ENCODE data around the gene IAH1.

Gene IAH1

GRCh38 chr2:9474361-9475057 lies at the start of gene IAH1:
IAH1 (plus strand) TSS chr2:9474551; CDS start chr2:9474567, 16 bp downstream.
- H3K36me3 Mint-ChIP-seq (ENCODE audit: insufficient read depth): peaks cover 9% of the 10 kb centered on the region
- peak within 1 kb of the TSS; percentile 64 for H3K27ac Mint-ChIP-seq (ENCODE audit: low read depth)
- peak; percentile 80 for ATAC-seq (replicated peaks; ENCODE audit: extremely low read depth, poor library complexity, severe bottlenecking)
- H3K4me1 Mint-ChIP-seq: peaks cover 41% of the 10 kb centered on the region
- no peaks in the 10 kb centered on the region for H3K9me3 Mint-ChIP-seq
- no peaks in the 10 kb centered on the region for H3K27me3 Mint-ChIP-seq
- H3K4me3 Mint-ChIP-seq: peak within 1 kb of the TSS; percentile 78
- DNase-seq (ENCODE audit: low spot score in 2 of 2): peak; percentile 51 to 54

GRCh38 chr2:9428965-9429577 lies 45.3 kb upstream of the IAH1 start:
- Mint-ChIP-seq H3K9me3 (no peaks in the 10 kb centered on the region), H3K27me3 (no peaks in the 10 kb centered on the region), H3K27ac (ENCODE audit: low read depth) (no peak overlapping the region), H3K36me3 (ENCODE audit: insufficient read depth) (peaks cover 35% of the 10 kb centered on the region), H3K4me3 (no peak overlapping the region), H3K4me1 (no peaks in the 10 kb centered on the region)
- DNase-seq (ENCODE audit: low spot score in 2 of 2) (no peak), ATAC-seq (replicated peaks; ENCODE audit: extremely low read depth, poor library complexity, severe bottlenecking) (no peak)

GRCh38 chr2:9430316-9431293 lies 43.7 kb upstream of the IAH1 start:
- no peak for ATAC-seq (replicated peaks; ENCODE audit: extremely low read depth, poor library complexity, severe bottlenecking)
- DNase-seq (ENCODE audit: low spot score in 2 of 2): no peak
- Mint-ChIP-seq H3K27ac (ENCODE audit: low read depth) (no peak overlapping the region), H3K4me1 (no peaks in the 10 kb centered on the region), H3K9me3 (no peaks in the 10 kb centered on the region), H3K36me3 (ENCODE audit: insufficient read depth) (peaks cover 38% of the 10 kb centered on the region), H3K27me3 (no peaks in the 10 kb centered on the region), H3K4me3 (no peak overlapping the region)

- no peak overlapping the region for H3K27ac Mint-ChIP-seq (ENCODE audit: low read depth)
Observed at GRCh38 chr2:9434489-9434888, 39.9 kb upstream of the IAH1 start.

GRCh38 chr2:9439536-9439935 lies 34.8 kb upstream of the IAH1 start:
- no peaks in the 10 kb centered on the region for H3K9me3 Mint-ChIP-seq
- no peaks in the 10 kb centered on the region for H3K27me3 Mint-ChIP-seq
- ATAC-seq (replicated peaks; ENCODE audit: extremely low read depth, poor library complexity, severe bottlenecking): no peak
- H3K4me3 Mint-ChIP-seq: no peak overlapping the region
- DNase-seq (ENCODE audit: low spot score in 2 of 2): no peak
- no peak overlapping the region for H3K27ac Mint-ChIP-seq (ENCODE audit: low read depth)
- H3K36me3 Mint-ChIP-seq (ENCODE audit: insufficient read depth): peaks cover 54% of the 10 kb centered on the region
- H3K4me1 Mint-ChIP-seq: peaks cover 2% of the 10 kb centered on the region

More at GRCh38 chr2:9434489-9434888, 39.9 kb upstream of the IAH1 start:
- Mint-ChIP-seq H3K4me3 (no peak overlapping the region), H3K9me3 (no peaks in the 10 kb centered on the region), H3K27me3 (no peaks in the 10 kb centered on the region), H3K4me1 (no peaks in the 10 kb centered on the region), H3K36me3 (ENCODE audit: insufficient read depth) (peaks cover 57% of the 10 kb centered on the region)
- ATAC-seq (replicated peaks; ENCODE audit: extremely low read depth, poor library complexity, severe bottlenecking): no peak
- no peak for DNase-seq (ENCODE audit: low spot score in 2 of 2)

- no peak overlapping the region for H3K27ac Mint-ChIP-seq (ENCODE audit: low read depth)
- no peaks in the 10 kb centered on the region for H3K27me3 Mint-ChIP-seq
- DNase-seq (ENCODE audit: low spot score in 2 of 2): no peak
- H3K36me3 Mint-ChIP-seq (ENCODE audit: insufficient read depth): peaks cover 51% of the 10 kb centered on the region
- peaks cover 8% of the 10 kb centered on the region for H3K4me1 Mint-ChIP-seq
- H3K4me3 Mint-ChIP-seq: no peak overlapping the region
- ATAC-seq (replicated peaks; ENCODE audit: extremely low read depth, poor library complexity, severe bottlenecking): no peak
- H3K9me3 Mint-ChIP-seq: no peaks in the 10 kb centered on the region
Observed at GRCh38 chr2:9440058-9440727, 34.2 kb upstream of the IAH1 start.

- Mint-ChIP-seq H3K9me3 (no peaks in the 10 kb centered on the region), H3K36me3 (ENCODE audit: insufficient read depth) (peaks cover 51% of the 10 kb centered on the region), H3K4me1 (peaks cover 14% of the 10 kb centered on the region), H3K27ac (ENCODE audit: low read depth) (no peak overlapping the region), H3K4me3 (no peak overlapping the region), H3K27me3 (no peaks in the 10 kb centered on the region)
- ATAC-seq (replicated peaks; ENCODE audit: extremely low read depth, poor library complexity, severe bottlenecking) (no peak), DNase-seq (ENCODE audit: low spot score in 2 of 2) (no peak)
Observed at GRCh38 chr2:9441556-9441955, 32.8 kb upstream of the IAH1 start.

GRCh38 chr2:9443526-9443925 lies 30.8 kb upstream of the IAH1 start:
- Mint-ChIP-seq H3K27ac (ENCODE audit: low read depth) (no peak overlapping the region), H3K27me3 (no peaks in the 10 kb centered on the region), H3K9me3 (no peaks in the 10 kb centered on the region), H3K4me1 (peaks cover 14% of the 10 kb centered on the region), H3K4me3 (no peak overlapping the region), H3K36me3 (ENCODE audit: insufficient read depth) (peaks cover 47% of the 10 kb centered on the region)
- DNase-seq (ENCODE audit: low spot score in 2 of 2): no peak
- no peak for ATAC-seq (replicated peaks; ENCODE audit: extremely low read depth, poor library complexity, severe bottlenecking)

- ATAC-seq (replicated peaks; ENCODE audit: extremely low read depth, poor library complexity, severe bottlenecking) (no peak), DNase-seq (ENCODE audit: low spot score in 2 of 2) (no peak)
- peak overlapping the region; percentile 46 for H3K4me3 Mint-ChIP-seq
- H3K27me3 Mint-ChIP-seq: no peaks in the 10 kb centered on the region
- H3K27ac Mint-ChIP-seq (ENCODE audit: low read depth): no peak overlapping the region
- peaks cover 14% of the 10 kb centered on the region for H3K4me1 Mint-ChIP-seq
- H3K36me3 Mint-ChIP-seq (ENCODE audit: insufficient read depth): peaks cover 48% of the 10 kb centered on the region
- no peaks in the 10 kb centered on the region for H3K9me3 Mint-ChIP-seq
Observed at GRCh38 chr2:9445089-9445488, 29.3 kb upstream of the IAH1 start.

GRCh38 chr2:9451231-9451630 lies 23.1 kb upstream of the IAH1 start:
- Mint-ChIP-seq H3K27ac (ENCODE audit: low read depth) (no peak overlapping the region), H3K27me3 (no peaks in the 10 kb centered on the region), H3K4me1 (no peaks in the 10 kb centered on the region), H3K9me3 (no peaks in the 10 kb centered on the region), H3K4me3 (no peak overlapping the region), H3K36me3 (ENCODE audit: insufficient read depth) (peaks cover 48% of the 10 kb centered on the region)
- DNase-seq (ENCODE audit: low spot score in 2 of 2) (no peak), ATAC-seq (replicated peaks; ENCODE audit: extremely low read depth, poor library complexity, severe bottlenecking) (no peak)

- no peak for DNase-seq (ENCODE audit: low spot score in 2 of 2)
- Mint-ChIP-seq H3K9me3 (no peaks in the 10 kb centered on the region), H3K27ac (ENCODE audit: low read depth) (no peak overlapping the region), H3K36me3 (ENCODE audit: insufficient read depth) (peaks cover 24% of the 10 kb centered on the region), H3K4me1 (peaks cover 8% of the 10 kb centered on the region), H3K4me3 (no peak overlapping the region), H3K27me3 (no peaks in the 10 kb centered on the region)
- no peak for ATAC-seq (replicated peaks; ENCODE audit: extremely low read depth, poor library complexity, severe bottlenecking)
Observed at GRCh38 chr2:9460441-9461017, 13.8 kb upstream of the IAH1 start.

GRCh38 chr2:9461079-9461478 lies 13.3 kb upstream of the IAH1 start:
- peaks cover 20% of the 10 kb centered on the region for H3K36me3 Mint-ChIP-seq (ENCODE audit: insufficient read depth)
- no peaks in the 10 kb centered on the region for H3K27me3 Mint-ChIP-seq
- no peak overlapping the region for H3K27ac Mint-ChIP-seq (ENCODE audit: low read depth)
- peaks cover 8% of the 10 kb centered on the region for H3K4me1 Mint-ChIP-seq
- no peaks in the 10 kb centered on the region for H3K9me3 Mint-ChIP-seq
- H3K4me3 Mint-ChIP-seq: no peak overlapping the region
- ATAC-seq (replicated peaks; ENCODE audit: extremely low read depth, poor library complexity, severe bottlenecking) (no peak), DNase-seq (ENCODE audit: low spot score in 2 of 2) (no peak)
